Neural cell (in vitro differentiated cells): Measurements from ENCODE around the gene UMODL1.

Experiments
- MXI1 ChIP-seq: fragments of 450-650 bp; conservative IDR thresholded peaks from 2 replicates; pipeline ENCODE4 v1.6.1; 2014; ENCODE audit warnings: antibody characterized with exemption, mild to moderate bottlenecking; ENCODE audit not compliant: poor library complexity, severe bottlenecking
- POLR2AphosphoS5 ChIP-seq: IDR thresholded peaks from 2 replicates; pipeline ENCODE4 v1.6.1; 2012
- RAD21 ChIP-seq: fragments of 450-650 bp; conservative IDR thresholded peaks from 2 replicates; pipeline ENCODE4 v1.6.1; 2014; ENCODE audit warnings: antibody characterized with exemption, mild to moderate bottlenecking, moderate library complexity
- SMC3 ChIP-seq: fragments of 450-650 bp; conservative IDR thresholded peaks from 2 replicates; pipeline ENCODE4 v1.6.1; 2014; ENCODE audit warnings: antibody characterized with exemption, mild to moderate bottlenecking, moderate library complexity; ENCODE audit not compliant: poor library complexity
- TF ChIP-seq, protein P1 (sequence below): IDR thresholded peaks from 2 replicates; pipeline ENCODE4 v1.6.1; 2012; ENCODE audit warnings: borderline replicate concordance
- TF ChIP-seq, protein P2 (sequence below): fragments of 450-650 bp; IDR thresholded peaks from 2 replicates; pipeline ENCODE4 v1.5.1; 2014; ENCODE audit warnings: antibody characterized with exemption, mild to moderate bottlenecking, moderate library complexity; ENCODE audit not compliant: poor library complexity, severe bottlenecking

DNA sequence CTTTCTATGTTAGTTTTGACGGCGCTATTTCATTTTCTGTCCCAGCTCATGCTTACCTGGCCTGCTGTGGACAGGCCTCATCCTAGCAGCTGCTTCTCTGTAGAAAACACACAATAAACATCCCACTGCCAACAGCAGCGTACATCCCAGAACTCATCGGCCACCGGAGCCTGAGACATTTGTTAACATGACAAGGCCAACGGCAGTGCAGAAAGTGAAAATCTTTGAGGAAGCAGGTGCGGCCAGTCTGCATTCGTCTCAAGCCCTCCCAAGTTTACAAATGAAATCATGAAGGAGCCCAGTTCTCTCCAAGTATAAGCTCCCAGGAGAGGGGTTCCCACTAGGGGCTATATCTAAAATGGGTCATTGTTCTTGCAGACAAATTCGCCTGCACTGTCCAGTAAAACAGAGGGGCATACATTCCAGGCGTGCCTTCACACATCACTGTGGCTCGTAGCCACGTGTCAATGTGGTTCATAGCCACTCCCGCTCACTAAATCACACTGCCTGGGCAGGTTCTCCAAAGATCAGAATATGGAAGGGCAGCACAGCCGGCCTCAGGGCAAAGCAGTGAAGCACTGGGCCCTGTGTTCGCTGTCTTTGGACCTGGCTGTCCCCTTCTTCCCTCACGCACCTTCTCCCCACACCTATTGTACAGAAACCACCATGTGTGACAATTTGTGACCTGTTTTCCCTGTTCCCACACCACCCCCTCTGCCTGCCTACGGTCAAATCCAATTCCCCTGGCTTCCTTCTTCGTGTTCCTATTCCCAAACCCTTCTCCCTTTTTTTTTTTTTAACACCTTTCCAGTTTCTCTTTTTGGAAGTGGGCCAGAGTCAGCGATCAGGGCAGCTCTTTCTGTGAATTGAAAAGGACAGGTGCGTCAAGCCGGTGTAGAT lies 120.8 kb downstream of the UMODL1 start:
- TF ChIP-seq, protein P1, sequence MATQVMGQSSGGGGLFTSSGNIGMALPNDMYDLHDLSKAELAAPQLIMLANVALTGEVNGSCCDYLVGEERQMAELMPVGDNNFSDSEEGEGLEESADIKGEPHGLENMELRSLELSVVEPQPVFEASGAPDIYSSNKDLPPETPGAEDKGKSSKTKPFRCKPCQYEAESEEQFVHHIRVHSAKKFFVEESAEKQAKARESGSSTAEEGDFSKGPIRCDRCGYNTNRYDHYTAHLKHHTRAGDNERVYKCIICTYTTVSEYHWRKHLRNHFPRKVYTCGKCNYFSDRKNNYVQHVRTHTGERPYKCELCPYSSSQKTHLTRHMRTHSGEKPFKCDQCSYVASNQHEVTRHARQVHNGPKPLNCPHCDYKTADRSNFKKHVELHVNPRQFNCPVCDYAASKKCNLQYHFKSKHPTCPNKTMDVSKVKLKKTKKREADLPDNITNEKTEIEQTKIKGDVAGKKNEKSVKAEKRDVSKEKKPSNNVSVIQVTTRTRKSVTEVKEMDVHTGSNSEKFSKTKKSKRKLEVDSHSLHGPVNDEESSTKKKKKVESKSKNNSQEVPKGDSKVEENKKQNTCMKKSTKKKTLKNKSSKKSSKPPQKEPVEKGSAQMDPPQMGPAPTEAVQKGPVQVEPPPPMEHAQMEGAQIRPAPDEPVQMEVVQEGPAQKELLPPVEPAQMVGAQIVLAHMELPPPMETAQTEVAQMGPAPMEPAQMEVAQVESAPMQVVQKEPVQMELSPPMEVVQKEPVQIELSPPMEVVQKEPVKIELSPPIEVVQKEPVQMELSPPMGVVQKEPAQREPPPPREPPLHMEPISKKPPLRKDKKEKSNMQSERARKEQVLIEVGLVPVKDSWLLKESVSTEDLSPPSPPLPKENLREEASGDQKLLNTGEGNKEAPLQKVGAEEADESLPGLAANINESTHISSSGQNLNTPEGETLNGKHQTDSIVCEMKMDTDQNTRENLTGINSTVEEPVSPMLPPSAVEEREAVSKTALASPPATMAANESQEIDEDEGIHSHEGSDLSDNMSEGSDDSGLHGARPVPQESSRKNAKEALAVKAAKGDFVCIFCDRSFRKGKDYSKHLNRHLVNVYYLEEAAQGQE, result no peak
- TF ChIP-seq MXI1, result no peak
- TF ChIP-seq, protein P2, sequence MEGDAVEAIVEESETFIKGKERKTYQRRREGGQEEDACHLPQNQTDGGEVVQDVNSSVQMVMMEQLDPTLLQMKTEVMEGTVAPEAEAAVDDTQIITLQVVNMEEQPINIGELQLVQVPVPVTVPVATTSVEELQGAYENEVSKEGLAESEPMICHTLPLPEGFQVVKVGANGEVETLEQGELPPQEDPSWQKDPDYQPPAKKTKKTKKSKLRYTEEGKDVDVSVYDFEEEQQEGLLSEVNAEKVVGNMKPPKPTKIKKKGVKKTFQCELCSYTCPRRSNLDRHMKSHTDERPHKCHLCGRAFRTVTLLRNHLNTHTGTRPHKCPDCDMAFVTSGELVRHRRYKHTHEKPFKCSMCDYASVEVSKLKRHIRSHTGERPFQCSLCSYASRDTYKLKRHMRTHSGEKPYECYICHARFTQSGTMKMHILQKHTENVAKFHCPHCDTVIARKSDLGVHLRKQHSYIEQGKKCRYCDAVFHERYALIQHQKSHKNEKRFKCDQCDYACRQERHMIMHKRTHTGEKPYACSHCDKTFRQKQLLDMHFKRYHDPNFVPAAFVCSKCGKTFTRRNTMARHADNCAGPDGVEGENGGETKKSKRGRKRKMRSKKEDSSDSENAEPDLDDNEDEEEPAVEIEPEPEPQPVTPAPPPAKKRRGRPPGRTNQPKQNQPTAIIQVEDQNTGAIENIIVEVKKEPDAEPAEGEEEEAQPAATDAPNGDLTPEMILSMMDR, result no peak
- TF ChIP-seq RAD21, result no peak
- TF ChIP-seq POLR2AphosphoS5, result no peak
- no peak for TF ChIP-seq SMC3
